K562 (cell line): ENCODE results near the gene MYBPH. TPM values are rescaled to one million over a fixed set of nuclear protein-coding genes. Genes with fewer than 3 reads are reported as not detected.

Source experiments
- ATAC-seq: fragments of 200-7000 bp; cut with Tn5 transposase; 3 replicates; pipeline ENCODE4 v1.9.1; 2020; ENCODE audit warnings: moderate library complexity
- BruUV-seq: library from RNA; stranded (reverse); fragments of 400-500 nt; replicated peaks from 2 replicates; lab custom pipeline; 2021; lab: Mats Ljungman, UMichigan
- CTCF ChIA-PET: fragments of 300-600 bp; formaldehyde crosslinking; extraction: SDS; loops from one replicate; lab custom pipeline; 2021; ENCODE audit warnings: low intra/inter-chr PET ratio; lab: Yijun Ruan, JAX
- POLR2A ChIA-PET: fragments of 300-600, 350-650 bp; sonication (Branson Sonifier 250); formaldehyde crosslinking; extraction: SDS; loops from one replicate; lab custom pipeline; 2021; ENCODE audit warnings: antibody characterized with exemption, inconsistent platforms; lab: Yijun Ruan, JAX
- DNase-seq, 4 experiments: peaks; one replicate each; pipeline versions ENCODE4 v3.0.0 to v3.0.0-alpha.2; 2011 to 2018; ENCODE audit warnings: low spot score in 3 of 4, mixed read lengths in 3 of 4; ENCODE audit errors: extremely low read depth in 1 of 4
- FAIRE-seq: peaks from 2 replicates; lab custom pipeline; 2011; peaks lifted over from hg19 to GRCh38; lab: Jason Lieb, UNC
- H2AFZ ChIP-seq: 2 replicates; pipeline ENCODE4 v1.6.0; 2011; ENCODE audit warnings: low read depth, low read length, control low read depth, inconsistent platforms
- H3K27ac ChIP-seq: fragments of 200-600 bp; 3 replicates; pipeline ENCODE4 v1.8.0; 2011; ENCODE audit warnings: low read depth, mild to moderate bottlenecking, control low read depth, inconsistent platforms, low read length, moderate library complexity, mixed read lengths; ENCODE audit errors: extremely low read depth
- H3K27me3 ChIP-seq, 2 experiments: fragments of 300-600 bp in 1 of 2; 2 replicates in 1 of 2; 3 replicates in 1 of 2; pipeline versions ENCODE4 v1.6.0 to v1.8.0; 2011; ENCODE audit warnings: inconsistent platforms in 2 of 2, low read length in 2 of 2, mild to moderate bottlenecking in 1 of 2, mixed read lengths in 1 of 2, moderate library complexity in 1 of 2; ENCODE audit not compliant: control insufficient read depth in 2 of 2, insufficient read depth in 2 of 2
- H3K36me3 ChIP-seq: fragments of 300-600 bp; 3 replicates; pipeline ENCODE4 v1.8.0; 2011; ENCODE audit warnings: mild to moderate bottlenecking, low read length, inconsistent platforms; ENCODE audit not compliant: control insufficient read depth, insufficient read depth
- H3K4me1 ChIP-seq, 2 experiments: fragments of 200-600 bp in 1 of 2; replicated peaks in 1 of 2; 2 replicates in 1 of 2; 3 replicates in 1 of 2; pipeline versions ENCODE4 v1.5.1 to v1.8.0; 2011; ENCODE audit warnings: inconsistent platforms in 2 of 2, low read length in 2 of 2, mild to moderate bottlenecking in 1 of 2, mixed read lengths in 1 of 2, moderate library complexity in 1 of 2; ENCODE audit not compliant: control insufficient read depth in 2 of 2, insufficient read depth in 2 of 2
- H3K4me2 ChIP-seq: 2 replicates; pipeline ENCODE4 v1.6.1; 2011; ENCODE audit warnings: low read length, control low read depth, inconsistent platforms, mixed read lengths; ENCODE audit not compliant: insufficient read depth
- H3K4me3 ChIP-seq: fragments of 200-600 bp; sonication (generic), shearing (Covaris generic); 2 replicates; pipeline ENCODE4 v1.5.1; 2016; ENCODE audit warnings: control low read depth, inconsistent platforms
- H3K79me2 ChIP-seq: fragments of 200-600 bp; 3 replicates; pipeline ENCODE4 v1.8.0; 2011; ENCODE audit warnings: low read length, inconsistent platforms; ENCODE audit not compliant: control insufficient read depth, insufficient read depth
- H3K9ac ChIP-seq, 2 experiments: 2 replicates each; pipeline versions ENCODE4 v1.6.0 to v1.6.1; 2011; ENCODE audit warnings: low read depth in 2 of 2, low read length in 2 of 2, control low read depth in 1 of 2, inconsistent platforms in 1 of 2, mild to moderate bottlenecking in 1 of 2, mixed read lengths in 1 of 2; ENCODE audit not compliant: insufficient read depth in 1 of 2
- H3K9me1 ChIP-seq: one replicate; pipeline ENCODE4 v1.6.0; 2011; ENCODE audit warnings: inconsistent platforms, mild to moderate bottlenecking, low read length, moderate library complexity; ENCODE audit not compliant: control insufficient read depth, insufficient read depth
- H3K9me3 ChIP-seq: replicated peaks from 2 replicates; pipeline ENCODE4 v1.5.1; 2011; ENCODE audit warnings: low read depth, low read length, inconsistent platforms; ENCODE audit not compliant: control insufficient read depth, insufficient read depth
- H4K20me1 ChIP-seq: replicated peaks from 2 replicates; pipeline ENCODE4 v1.6.1; 2011; ENCODE audit warnings: low read length, inconsistent platforms, mixed read lengths; ENCODE audit not compliant: control insufficient read depth, insufficient read depth
- CEBPB ChIP-seq: fragments of 450-650 bp; IDR thresholded peaks from 2 replicates; pipeline ENCODE4 v1.6.1; 2016; ENCODE audit warnings: missing genetic modification characterization, missing compliant biosample characterization
- PHTF2 ChIP-seq: fragments of 250-450 bp; sonication (Bioruptor Pico); IDR thresholded peaks from 2 replicates; pipeline ENCODE4 v1.5.0; 2021; ENCODE audit warnings: mild to moderate bottlenecking
- RNF2 ChIP-seq: sonication (generic); IDR thresholded peaks from 2 replicates; pipeline ENCODE4 v1.6.1; 2016
- ZNF146 ChIP-seq: IDR thresholded peaks from one replicate; pipeline ENCODE4 v1.6.1; 2018; ENCODE audit warnings: missing compliant biosample characterization; ENCODE audit not compliant: unreplicated experiment
- in situ Hi-C: fragments of 300-500 bp; cut with MboI; formaldehyde crosslinking; loops from 4 replicates; pipeline ENCODE4 v1.15.0; 2018; ENCODE audit warnings: inconsistent platforms, mixed read lengths
- intact Hi-C: fragments of 100-400 bp; cut with micrococcal nuclease; formaldehyde crosslinking; loops from 2 replicates; pipeline ENCODE4 v1.14.2; 2022
- polyA plus RNA-seq, 8 experiments: library from polyadenylated mRNA; depleted of rRNA in 4 of 8; stranded (reverse) in 5 of 8; unstranded in 3 of 8; fragments of >200 nt; fragmentation: Nextera tagmentation in 2 of 8; fragmentation: Illumina TruSeq in 1 of 8; extraction: Ambion mirVana in 2 of 8; extraction: Trizol in 1 of 8; gene quantifications; 2 replicates each; pipeline versions ENCODE4 v1.2.1 to v1.2.3, GENCODE V29; 2011 to 2014; ENCODE audit warnings: inconsistent platforms in 1 of 8, missing spikeins in 1 of 8
- total RNA-seq, 7 experiments: library from RNA; depleted of rRNA in 6 of 7; stranded (reverse); fragments of >200 nt in 6 of 7; fragmentation: Illumina TruSeq in 2 of 7; extraction: Trizol in 2 of 7; gene quantifications; 2 replicates each; pipeline versions ENCODE4 v1.2.1 to v1.2.3, GENCODE V29; 2011 to 2021; ENCODE audit warnings: low replicate concordance in 1 of 7

The MYBPH gene
- total and polyA plus RNA-seq, 9 of the 15 experiments (the other 6 are each of a cell fraction or from before 2014, with no cell fraction given), result 0.13 TPM; not detected in 8

DNA sequence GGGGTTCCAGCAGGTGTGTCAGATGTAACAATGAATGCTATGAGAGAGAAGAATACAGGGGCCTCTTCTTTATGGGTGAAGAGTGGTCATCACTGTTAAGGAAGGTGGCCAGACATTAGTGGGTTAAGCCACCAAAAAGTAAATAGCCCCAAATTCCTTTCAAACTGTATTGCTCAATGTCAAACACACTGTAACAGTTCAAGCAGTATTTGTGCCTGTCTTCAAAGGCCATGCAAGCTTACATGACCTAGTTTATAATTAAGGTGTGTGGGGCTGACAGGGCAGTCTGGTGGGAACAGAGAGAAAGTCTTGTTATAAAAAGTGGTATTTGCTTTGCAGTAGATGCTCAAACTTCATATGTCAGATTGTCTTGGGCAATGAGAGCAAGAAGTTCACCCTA, 35.4 kb upstream of the MYBPH start:
- CTCF ChIA-PET, result no interaction called here

DNA sequence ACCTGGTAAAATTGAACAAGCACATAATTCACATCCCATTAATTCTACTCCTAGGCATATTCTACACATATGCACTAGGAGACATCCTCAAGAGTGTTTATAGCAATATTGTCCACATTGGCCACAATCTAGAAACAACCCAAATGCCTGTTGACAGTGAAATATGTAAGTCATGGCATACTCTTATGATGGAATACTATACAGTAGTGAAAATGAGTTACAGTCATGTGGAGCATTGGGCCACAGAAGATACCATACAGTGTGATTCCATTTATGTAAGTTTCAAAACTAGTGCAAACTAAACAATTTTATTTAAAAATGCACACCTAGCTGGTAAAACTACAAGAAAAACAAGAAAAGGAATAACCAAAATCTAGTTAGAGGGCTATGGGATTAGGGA, 34.7 kb upstream of the MYBPH start:
- BruUV-seq, result no TSS peak
- H2AFZ ChIP-seq, result no peak overlapping the region
- H3K4me1 ChIP-seq, result no peaks in the 10 kb centered on the region
- no peak overlapping the region for H3K27ac ChIP-seq
- intact Hi-C loops, result no loop called here
- H3K9ac ChIP-seq, result no peak overlapping the region
- H3K27me3 ChIP-seq, result peaks cover 3 to 39% of the 10 kb centered on the region in 2 experiments; a peak in 4 of 5 replicates
- TF ChIP-seq PHTF2 (CRISPR knock-in tag) (no peak), ZNF146 (CRISPR knock-in tag) (peak; percentile 79)
- TF ChIP-seq, all 486 proteins: peak for 1
- no peaks in the 10 kb centered on the region; the same call in 1 of the 2 replicates for H4K20me1 ChIP-seq
- no peaks in the 10 kb centered on the region for H3K9me1 ChIP-seq
- no peaks in the 10 kb centered on the region for H3K79me2 ChIP-seq
- no peak overlapping the region for H3K4me3 ChIP-seq
- no peaks in the 10 kb centered on the region for H3K9me3 ChIP-seq
- no peaks in the 10 kb centered on the region for H3K36me3 ChIP-seq
- in situ Hi-C loops, result no loop called here
- DNase-seq (no peak), ATAC-seq (no peak), FAIRE-seq (no peak)
- H3K4me2 ChIP-seq, result no peak overlapping the region
- ChIA-PET POLR2A (no interaction called here), CTCF (no interaction called here)

More for the DNA sequence above, 35.4 kb upstream of the MYBPH start:
- Histone ChIP-seq H3K9me1 (no peaks in the 10 kb centered on the region), H3K4me2 (no peak overlapping the region), H3K9ac (no peak overlapping the region), H3K27ac (no peak overlapping the region), H3K79me2 (no peaks in the 10 kb centered on the region), H3K36me3 (no peaks in the 10 kb centered on the region), H2AFZ (no peak overlapping the region), H3K27me3 (peaks cover 3 to 39% of the 10 kb centered on the region in 2 experiments; a peak in 3 of 5 replicates), H3K4me1 (no peaks in the 10 kb centered on the region), H3K4me3 (no peak overlapping the region), H3K9me3 (no peaks in the 10 kb centered on the region), H4K20me1 (peaks cover 6% of the 10 kb centered on the region)
- no TSS peak for BruUV-seq
- intact Hi-C loops, result no loop called here
- in situ Hi-C loops, result no loop called here
- ATAC-seq, result no peak
- FAIRE-seq, result no peak
- POLR2A ChIA-PET, result interaction anchor here (1.0 kb wide), 1 partner anchor 17 kb away, joined by 3 read pairs; no protein-coding TSS in a partner anchor
- TF ChIP-seq CEBPB (peak; percentile 10; the same call in 1 of the 2 replicates), RNF2 (no peak)
- DNase-seq, result no peak
